HepG2 (cell line): ENCODE results near the gene THSD1.

Experiments used
- PLSCR1 ChIP-seq: sonication (generic); formaldehyde crosslinking; IDR thresholded peaks from 2 replicates; pipeline ENCODE4 v1.5.0; 2020; ENCODE audit warnings: missing genetic modification reagents, mild to moderate bottlenecking, borderline replicate concordance
- ZNF280B ChIP-seq: sonication (generic); formaldehyde crosslinking; IDR thresholded peaks from 2 replicates; pipeline ENCODE4 v1.5.0; 2020; ENCODE audit warnings: missing genetic modification reagents, mild to moderate bottlenecking, borderline replicate concordance

- TF ChIP-seq PLSCR1 (no peak), ZNF280B (CRISPR knock-in tag) (no peak)
Measured at GRCh38 chr13:52447354-52447753, 41.4 kb upstream of the THSD1 start.
